Activated gamma-delta T cell treated with anti-CD3 and anti-CD28 coated beads, Interleukin-2, amount 50 U/mL, for 16 hours (primary cell): ENCODE data around the gene EVX1.

Source experiments
- DNase-seq: peaks from one replicate; pipeline ENCODE4 v3.0.0-alpha.2; 2020; ENCODE audit warnings: low read depth

EVX1 gene

GRCh38 chr7:27205325-27206280, 37.0 kb upstream of the EVX1 start:
- no peak for DNase-seq

- DNase-seq, result no peak
Observed at GRCh38 chr7:27207348-27207985, 35.1 kb upstream of the EVX1 start.

DNA sequence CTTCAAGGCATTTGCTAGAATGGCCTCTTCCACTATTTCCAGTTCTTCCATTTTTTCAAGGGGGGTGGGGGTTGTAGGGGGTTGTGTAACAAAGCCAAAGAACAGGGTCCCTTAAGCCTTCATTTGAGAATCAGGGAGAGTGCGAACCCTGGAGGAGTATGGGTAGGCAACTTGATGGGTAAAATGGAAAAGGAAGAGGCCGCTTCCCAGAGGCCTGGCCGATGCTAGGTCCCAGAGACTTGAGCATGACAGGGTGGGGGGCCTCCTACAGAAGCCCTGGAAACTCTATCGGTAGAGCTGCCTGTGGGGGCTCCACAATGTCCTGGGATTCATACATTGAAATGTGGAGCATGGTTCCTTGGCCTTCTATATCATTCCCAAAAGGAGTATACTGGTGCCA, 33.6 kb upstream of the EVX1 start:
- DNase-seq, result no peak

- DNase-seq, result no peak
Observed at GRCh38 chr7:27209933-27210440, 32.6 kb upstream of the EVX1 start.

DNA sequence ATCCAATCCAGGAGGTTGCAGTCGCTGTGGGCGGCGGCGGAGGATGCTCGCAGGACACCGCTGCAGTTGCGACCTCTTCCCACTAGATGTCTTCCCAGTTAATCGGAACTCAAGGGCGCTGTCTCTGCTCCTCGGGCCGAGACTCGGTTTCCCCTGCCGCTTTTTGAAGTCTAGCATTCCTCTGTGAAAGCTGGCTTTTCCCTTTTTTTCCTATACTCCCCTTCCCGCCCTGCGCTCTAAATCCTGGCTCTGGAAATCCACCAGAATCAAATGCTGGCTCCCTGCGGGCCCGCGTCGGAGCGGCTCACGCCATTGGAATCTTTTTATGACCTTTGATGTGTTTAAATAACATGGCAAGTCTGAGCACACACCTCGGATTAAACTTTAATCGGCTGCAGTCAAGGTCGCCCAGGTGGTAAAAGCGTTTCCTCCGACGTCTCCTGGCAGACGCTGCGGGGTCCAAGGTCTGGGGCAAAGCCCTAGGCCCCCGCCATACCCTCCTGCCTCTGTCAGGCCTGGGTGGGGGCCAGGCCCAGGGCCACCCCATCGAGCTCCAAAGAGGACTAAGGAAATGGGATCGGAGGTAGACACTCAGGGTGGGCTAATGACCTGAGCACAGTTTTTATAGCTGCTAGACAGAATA, 32.0 kb upstream of the EVX1 start:
- no peak for DNase-seq

GRCh38 chr7:27211084-27211446, 31.5 kb upstream of the EVX1 start:
- DNase-seq, result no peak

GRCh38 chr7:27211764-27212204, 30.8 kb upstream of the EVX1 start:
- no peak for DNase-seq

GRCh38 chr7:27212497-27213432, 29.8 kb upstream of the EVX1 start:
- no peak for DNase-seq

DNA sequence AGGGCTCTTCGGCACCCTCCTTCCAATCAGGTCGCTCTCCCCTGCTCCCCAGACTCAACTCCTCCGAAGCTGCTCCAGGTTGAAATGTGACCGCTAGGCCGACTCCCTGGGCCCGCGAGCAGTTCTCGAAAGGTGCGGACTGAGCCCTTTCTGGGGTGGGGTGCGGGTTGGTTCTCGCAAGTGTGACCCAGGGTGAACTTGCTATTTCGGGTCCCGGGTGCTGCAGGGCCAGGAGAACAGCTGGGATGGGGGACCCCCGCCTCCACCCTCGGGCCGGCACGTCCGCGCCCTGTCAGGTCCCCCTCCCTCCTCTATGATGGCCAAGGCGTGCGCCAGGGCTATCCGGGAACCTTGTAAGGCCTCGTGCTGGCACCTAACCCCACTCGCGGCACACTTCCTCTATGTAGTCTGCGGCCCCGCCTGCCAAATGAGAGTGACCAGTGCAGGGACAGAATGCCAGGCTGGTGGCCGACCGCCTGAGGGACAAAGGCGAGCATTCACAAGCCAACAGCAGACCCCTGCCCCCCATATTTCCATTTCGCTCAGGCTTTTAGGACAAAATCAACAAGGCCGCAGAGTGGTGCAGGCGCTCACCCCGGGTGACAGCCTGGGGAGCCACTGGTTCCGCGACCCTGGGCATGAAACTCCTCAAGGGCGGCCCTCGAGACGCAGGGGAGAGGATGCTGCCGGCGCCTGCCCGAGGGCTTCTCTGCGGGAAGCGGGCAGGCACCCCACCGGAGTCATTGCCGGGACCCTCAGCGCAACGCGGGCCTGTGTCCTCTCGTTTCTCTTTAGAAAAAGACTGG, 29.0 kb upstream of the EVX1 start:
- DNase-seq, result no peak

DNA sequence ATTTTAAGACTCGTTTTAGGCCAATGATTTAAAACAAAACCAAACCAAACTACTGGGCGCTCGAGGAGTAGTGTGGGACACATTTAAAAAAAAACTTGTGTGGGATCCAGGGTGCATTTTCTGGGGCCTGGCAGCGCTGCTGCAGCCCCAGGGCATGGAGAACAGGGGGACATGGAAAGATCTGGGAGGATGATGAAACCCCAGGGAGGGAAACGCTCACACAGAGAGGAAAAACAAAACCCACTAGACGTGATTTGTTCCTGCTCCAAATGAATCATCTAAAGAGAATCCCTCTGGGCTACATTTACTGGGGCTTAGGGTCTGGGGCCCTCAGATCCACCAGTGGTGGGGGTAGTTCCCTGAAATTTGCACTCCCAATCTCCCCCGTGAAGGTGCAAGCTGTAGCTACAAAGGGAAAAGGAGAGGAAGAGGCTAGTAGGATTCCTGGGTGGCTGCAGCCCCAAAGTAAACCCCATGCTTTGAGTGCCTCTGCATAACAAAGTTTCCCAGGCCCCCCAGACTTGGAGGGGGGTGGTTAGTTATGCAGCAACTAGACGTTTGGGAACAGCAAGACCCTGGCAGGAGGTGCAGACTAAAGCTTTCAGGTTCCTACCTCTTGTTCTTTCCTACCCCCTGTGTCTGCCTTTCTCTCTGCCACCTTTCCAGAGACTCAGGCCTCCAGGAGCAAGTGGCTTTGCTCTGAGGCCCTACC, 28.2 kb upstream of the EVX1 start:
- DNase-seq, result no peak

- DNase-seq, result no peak
Observed at GRCh38 chr7:27215356-27215755, 27.2 kb upstream of the EVX1 start.

- no peak for DNase-seq
Observed at GRCh38 chr7:27217951-27218350, 24.7 kb upstream of the EVX1 start.

DNA sequence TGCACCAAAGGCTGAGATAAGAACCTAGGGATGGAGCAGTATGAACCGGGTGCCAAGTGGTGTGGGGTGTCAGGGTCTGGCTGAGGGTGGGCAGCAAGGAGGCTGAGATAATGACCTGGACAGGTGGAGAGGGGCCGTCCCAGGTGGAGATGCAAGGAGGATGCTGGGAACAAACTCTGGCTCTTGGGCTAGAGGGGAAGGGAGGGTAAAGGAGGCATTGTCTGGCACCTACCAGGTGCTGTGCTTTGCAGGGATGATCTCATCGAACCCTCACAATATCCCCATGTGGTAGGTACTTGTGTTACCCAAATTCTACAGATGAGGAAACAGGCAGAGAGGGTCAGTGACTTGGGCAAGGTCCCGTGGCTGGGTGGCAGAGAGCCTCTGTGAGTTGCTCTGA, 22.8 kb upstream of the EVX1 start:
- no peak for DNase-seq

DNA sequence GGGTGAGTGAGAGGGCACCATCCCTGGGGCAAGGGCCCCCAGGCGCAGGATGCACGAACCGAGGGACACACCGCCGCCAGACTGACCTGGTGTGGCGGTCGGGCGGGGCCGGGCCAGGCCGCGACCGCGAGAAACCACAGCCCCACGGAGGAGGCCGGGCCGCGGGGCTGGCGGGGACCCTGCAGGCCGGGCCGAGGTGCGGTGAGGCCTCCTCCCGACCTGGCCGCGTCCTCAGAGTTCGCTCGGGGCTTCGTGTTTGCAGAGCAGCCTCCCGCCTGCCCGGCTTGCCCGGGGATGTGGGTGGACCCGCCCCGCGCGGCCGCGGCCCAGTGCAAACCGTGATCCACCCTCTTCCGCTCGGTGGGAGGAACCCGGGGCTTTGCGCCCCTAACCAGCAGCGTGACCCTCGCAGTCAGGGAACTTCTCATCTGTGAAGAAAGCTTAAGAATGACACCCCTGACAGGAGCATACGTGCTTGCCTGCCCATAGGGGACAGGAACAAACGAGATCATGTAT, 22.1 kb upstream of the EVX1 start:
- DNase-seq, result no peak

- DNase-seq, result no peak
Observed at GRCh38 chr7:27221201-27221797, 21.3 kb upstream of the EVX1 start.

GRCh38 chr7:27223941-27224575, 18.5 kb upstream of the EVX1 start:
- no peak for DNase-seq

DNA sequence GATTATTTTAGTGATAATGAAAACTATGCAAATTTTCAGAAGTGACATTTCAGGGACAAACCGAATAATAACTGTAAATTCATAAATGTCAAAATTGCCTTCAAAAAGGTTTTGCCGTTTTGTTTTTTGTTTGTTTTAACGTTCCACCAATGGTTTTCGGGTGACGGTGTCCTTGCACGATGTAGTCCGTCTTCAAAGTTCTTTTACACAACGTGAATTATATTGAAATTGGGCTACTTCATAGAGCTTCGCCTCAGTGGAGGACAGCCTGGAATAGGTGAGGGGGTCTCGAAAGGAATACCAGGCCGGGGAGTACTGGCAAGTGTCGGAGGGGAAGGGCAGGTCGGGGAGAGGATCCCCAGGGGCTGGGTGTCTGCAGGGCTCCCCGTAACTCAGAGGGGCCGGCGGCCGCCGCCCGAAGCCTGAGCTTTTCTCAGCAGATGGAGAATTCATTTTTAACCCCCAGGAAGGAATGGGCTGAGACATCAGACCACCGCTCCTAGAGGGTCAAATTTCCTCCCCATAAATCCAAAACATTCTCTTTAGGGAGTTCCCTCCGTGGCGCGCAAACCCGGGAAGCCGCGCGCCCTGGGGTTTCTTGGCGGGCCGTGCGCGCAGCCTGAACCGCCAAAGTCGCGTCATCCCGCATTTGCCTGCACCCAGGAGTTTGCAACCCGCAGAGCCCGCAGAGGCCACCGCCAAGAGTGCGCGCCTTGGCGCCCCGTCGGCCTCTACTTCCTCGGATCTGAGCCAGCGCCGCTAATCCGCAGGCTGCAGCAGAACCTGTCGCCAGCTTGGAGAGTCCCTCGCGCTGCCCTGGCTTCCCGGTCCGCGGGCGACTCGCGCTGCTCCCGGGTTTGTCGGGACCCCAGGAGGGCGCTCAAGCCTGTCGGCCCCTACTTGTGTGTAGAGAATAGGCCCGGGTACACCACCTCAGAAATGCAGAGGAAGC, 17.3 kb upstream of the EVX1 start:
- DNase-seq, result no peak

DNA sequence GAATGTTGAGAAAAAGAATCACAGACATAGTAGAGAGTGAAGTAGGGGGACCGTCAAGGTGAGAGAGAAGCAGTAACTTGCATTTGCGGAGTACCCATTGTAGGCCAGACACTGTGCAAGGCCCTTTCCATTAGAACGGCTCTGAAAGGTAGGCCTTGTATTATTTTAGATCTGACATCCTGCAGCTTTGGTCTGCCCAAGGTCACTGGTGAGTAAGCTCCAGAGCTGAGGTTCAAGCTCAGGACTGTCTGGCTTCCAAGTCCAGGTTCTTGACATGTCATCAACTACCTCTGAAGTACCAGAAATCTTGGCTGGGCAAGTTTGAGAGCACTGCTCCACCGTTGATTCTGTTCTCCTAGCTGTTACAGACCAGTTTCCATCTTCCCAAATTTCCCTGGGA, 13.2 kb upstream of the EVX1 start:
- no peak for DNase-seq
